H9 (cell line): ENCODE results near the gene PRPF8. TPM values are rescaled to one million over a fixed set of nuclear protein-coding genes. Genes with fewer than 3 reads are reported as not detected.

ENCODE experiments used
- DNase-seq: peaks from one replicate; pipeline ENCODE4 v3.0.0-alpha.2; 2017
- H2AFZ ChIP-seq: one replicate; pipeline ENCODE4 v1.6.1; 2013; ENCODE audit warnings: mild to moderate bottlenecking, low read length, control low read depth, moderate library complexity
- H2AK5ac ChIP-seq: 2 replicates; pipeline ENCODE4 v1.6.1; 2013; ENCODE audit warnings: low read length, control low read depth, mixed read lengths; ENCODE audit not compliant: insufficient read length
- H2BK120ac ChIP-seq: one replicate; pipeline ENCODE4 v1.6.1; 2013; ENCODE audit warnings: low read depth, mild to moderate bottlenecking, low read length, control low read depth, inconsistent platforms; ENCODE audit not compliant: poor library complexity, severe bottlenecking
- H2BK12ac ChIP-seq: 2 replicates; pipeline ENCODE4 v1.6.1; 2013; ENCODE audit warnings: low read length, control low read depth, mixed read lengths, low read depth; ENCODE audit not compliant: insufficient read length
- H2BK15ac ChIP-seq: 2 replicates; pipeline ENCODE4 v1.6.1; 2013; ENCODE audit warnings: low read depth, low read length, control low read depth
- H2BK20ac ChIP-seq: one replicate; pipeline ENCODE4 v1.6.1; 2013; ENCODE audit warnings: low read depth, mild to moderate bottlenecking, low read length, control low read depth, inconsistent platforms; ENCODE audit not compliant: poor library complexity, severe bottlenecking
- H2BK5ac ChIP-seq: 2 replicates; pipeline ENCODE4 v1.6.1; 2013; ENCODE audit warnings: low read length, control low read depth, mixed read lengths; ENCODE audit not compliant: insufficient read length
- H3K14ac ChIP-seq: 2 replicates; pipeline ENCODE4 v1.6.1; 2013; ENCODE audit warnings: low read length, control low read depth; ENCODE audit not compliant: insufficient read depth
- H3K18ac ChIP-seq: 2 replicates; pipeline ENCODE4 v1.6.1; 2013; ENCODE audit warnings: low read depth, mild to moderate bottlenecking, mixed read lengths, low read length, control low read depth; ENCODE audit not compliant: insufficient read length
- H3K23ac ChIP-seq: 2 replicates; pipeline ENCODE4 v1.6.1; 2013; ENCODE audit warnings: low read length, control low read depth, mixed read lengths, low read depth; ENCODE audit not compliant: insufficient read length
- H3K23me2 ChIP-seq: 2 replicates; pipeline ENCODE4 v1.6.1; 2013; ENCODE audit warnings: low read depth, mild to moderate bottlenecking, mixed read lengths, low read length, control low read depth; ENCODE audit not compliant: insufficient read length, poor library complexity, severe bottlenecking
- H3K27ac ChIP-seq: 2 replicates; pipeline ENCODE4 v1.5.1; 2013; ENCODE audit warnings: low read length, control low read depth, mixed read lengths, low read depth; ENCODE audit not compliant: insufficient read length
- H3K27me3 ChIP-seq: 2 replicates; pipeline ENCODE4 v1.6.1; 2013; ENCODE audit warnings: low read length, control low read depth, inconsistent platforms; ENCODE audit not compliant: insufficient read depth
- H3K4ac ChIP-seq: 2 replicates; pipeline ENCODE4 v1.6.1; 2013; ENCODE audit warnings: low read depth, mild to moderate bottlenecking, control low read depth, inconsistent platforms, low read length, moderate library complexity
- H3K4me1 ChIP-seq: 2 replicates; pipeline ENCODE4 v1.6.1; 2013; ENCODE audit warnings: low read length, control low read depth, inconsistent platforms; ENCODE audit not compliant: insufficient read depth
- H3K4me2 ChIP-seq: 2 replicates; pipeline ENCODE4 v1.6.1; 2013; ENCODE audit warnings: low read length, control low read depth, mixed read lengths; ENCODE audit not compliant: insufficient read length, insufficient read depth
- H3K56ac ChIP-seq: 2 replicates; pipeline ENCODE4 v1.6.1; 2013; ENCODE audit warnings: low read depth, mild to moderate bottlenecking, mixed read lengths, low read length, control low read depth; ENCODE audit not compliant: insufficient read length
- H3K79me1 ChIP-seq: 2 replicates; pipeline ENCODE4 v1.6.1; 2013; ENCODE audit warnings: low read depth, mild to moderate bottlenecking, moderate library complexity, low read length, control low read depth, inconsistent platforms; ENCODE audit not compliant: insufficient read depth, poor library complexity, severe bottlenecking
- H3K79me2 ChIP-seq: 2 replicates; pipeline ENCODE4 v1.6.1; 2013; ENCODE audit warnings: low read length, control low read depth, inconsistent platforms; ENCODE audit not compliant: insufficient read depth
- H3K9ac ChIP-seq: 2 replicates; pipeline ENCODE4 v1.6.1; 2013; ENCODE audit warnings: low read length, control low read depth, mixed read lengths; ENCODE audit not compliant: insufficient read length; ENCODE audit errors: extremely low read depth
- H3K9me3 ChIP-seq: one replicate; pipeline ENCODE4 v1.6.1; 2013; ENCODE audit warnings: low read depth, low read length, inconsistent platforms; ENCODE audit not compliant: control insufficient read depth
- H3T11ph ChIP-seq: one replicate; pipeline ENCODE4 v1.6.1; 2013; ENCODE audit warnings: mild to moderate bottlenecking, low read length, control low read depth, inconsistent platforms
- H4K20me1 ChIP-seq: one replicate; pipeline ENCODE4 v1.6.1; 2013; ENCODE audit not compliant: control insufficient read depth, insufficient read length, insufficient read depth
- H4K5ac ChIP-seq: 2 replicates; pipeline ENCODE4 v1.6.1; 2013; ENCODE audit warnings: low read depth, mild to moderate bottlenecking, mixed read lengths, low read length, control low read depth; ENCODE audit not compliant: insufficient read length
- H4K8ac ChIP-seq: replicated peaks from 2 replicates; pipeline ENCODE4 v1.6.1; 2013; ENCODE audit warnings: low read length, control low read depth, mixed read lengths, low read depth; ENCODE audit not compliant: insufficient read length
- H4K91ac ChIP-seq: 2 replicates; pipeline ENCODE4 v1.6.1; 2013; ENCODE audit warnings: low read depth, mild to moderate bottlenecking, moderate library complexity, mixed read lengths, low read length, control low read depth; ENCODE audit not compliant: insufficient read length
- H3K27ac Mint-ChIP-seq, 3 experiments: 2 replicates in 2 of 3; 3 replicates in 1 of 3; pipeline ENCODE4 v1.8.0; 2020 to 2021; ENCODE audit warnings: mixed read lengths in 3 of 3, mild to moderate bottlenecking in 1 of 3, moderate library complexity in 1 of 3
- H3K27me3 Mint-ChIP-seq: 2 replicates; pipeline ENCODE4 v1.8.0; 2021; ENCODE audit warnings: low read depth, mild to moderate bottlenecking, moderate library complexity, mixed read lengths
- H3K36me3 Mint-ChIP-seq, 3 experiments: 2 replicates in 2 of 3; 3 replicates in 1 of 3; pipeline ENCODE4 v1.8.0; 2020 to 2021; ENCODE audit warnings: low read depth in 3 of 3, mixed read lengths in 3 of 3; ENCODE audit not compliant: insufficient read depth in 1 of 3
- H3K4me1 Mint-ChIP-seq, 2 experiments: 2 replicates each; pipeline ENCODE4 v1.8.0; 2020; ENCODE audit warnings: mixed read lengths in 2 of 2
- H3K4me3 Mint-ChIP-seq, 2 experiments: 2 replicates in 1 of 2; 3 replicates in 1 of 2; pipeline ENCODE4 v1.8.0; 2020 to 2021; ENCODE audit warnings: mild to moderate bottlenecking in 2 of 2, mixed read lengths in 2 of 2, moderate library complexity in 1 of 2
- H3K9me3 Mint-ChIP-seq, 2 experiments: 2 replicates in 1 of 2; 3 replicates in 1 of 2; pipeline ENCODE4 v1.8.0; 2020; ENCODE audit warnings: mild to moderate bottlenecking in 2 of 2, mixed read lengths in 2 of 2, moderate library complexity in 1 of 2
- WGBS: extraction: QIAGEN DNeasy Blood & Tissue Kit; methylation state at CpG from one replicate; pipeline ENCODE4 v1.1.7; 2013; ENCODE audit warnings: missing lambda C conversion rate, low lambda C conversion rate, mixed read lengths; ENCODE audit not compliant: insufficient read length; ENCODE audit errors: extremely low coverage; 5-methylcytosine and 5-hydroxymethylcytosine counted together
- total RNA-seq: library from RNA; stranded (reverse); gene quantifications from 2 replicates; pipeline ENCODE4 v1.2.1, GENCODE V29; 2021
- TF ChIP-seq, protein P1 (sequence below): fragments of 200-600 bp; sonication (generic); conservative IDR thresholded peaks from 3 replicates; pipeline ENCODE4 v1.8.0; 2021; ENCODE audit warnings: antibody characterized with exemption, mild to moderate bottlenecking

Gene PRPF8
- total RNA-seq, 1 experiment from 2014 or later: 408 TPM

DNA sequence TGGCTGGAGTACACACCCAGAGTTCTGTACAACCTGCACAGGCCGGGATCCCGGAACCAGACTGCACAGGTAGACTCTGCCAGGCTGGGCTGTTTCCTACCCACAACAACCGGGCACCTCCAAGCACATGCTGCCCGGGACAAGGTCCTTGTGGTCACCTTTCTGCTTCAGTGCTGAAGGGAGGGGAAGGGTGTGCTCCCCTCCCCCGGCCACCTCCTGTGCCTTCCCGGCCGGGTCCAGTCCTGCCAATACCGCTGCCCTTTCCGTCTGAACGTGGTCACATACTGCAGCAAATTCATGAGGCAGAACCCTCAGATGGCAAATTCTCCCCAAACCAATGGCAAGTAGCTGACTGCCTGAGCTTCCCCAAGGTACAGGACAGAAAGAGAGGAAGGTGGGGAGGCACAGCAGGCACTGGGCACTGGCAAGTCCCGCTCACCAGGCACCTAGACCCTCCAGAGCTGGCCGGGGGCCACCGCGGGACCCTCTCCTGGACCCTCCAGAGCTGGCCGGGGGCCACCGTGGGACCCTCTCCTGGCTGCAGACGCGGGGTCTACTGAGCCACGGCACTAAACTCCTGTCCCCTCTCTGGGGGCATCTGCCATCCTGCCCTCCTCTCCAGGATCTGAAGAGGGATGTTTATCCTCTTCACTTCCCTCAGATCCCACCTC is 78.9 kb downstream of the PRPF8 start:
- no peak overlapping the region for H2AFZ ChIP-seq
- H3K4me1 ChIP-seq: peaks cover 5% of the 10 kb centered on the region; the same call in 1 of the 2 replicates
- no peak overlapping the region for H3K9ac ChIP-seq
- Mint-ChIP-seq H3K4me1 (peaks cover 5 to 12% of the 10 kb centered on the region in 2 experiments), H3K27ac (no peak overlapping the region), H3K4me3 (no peak overlapping the region), H3K27me3 (no peaks in the 10 kb centered on the region), H3K9me3 (peaks cover 8 to 9% of the 10 kb centered on the region in 2 experiments), H3K36me3 (peaks cover 10 to 12% (median 11%) of the 10 kb centered on the region in 3 experiments)
- TF ChIP-seq, protein P1, sequence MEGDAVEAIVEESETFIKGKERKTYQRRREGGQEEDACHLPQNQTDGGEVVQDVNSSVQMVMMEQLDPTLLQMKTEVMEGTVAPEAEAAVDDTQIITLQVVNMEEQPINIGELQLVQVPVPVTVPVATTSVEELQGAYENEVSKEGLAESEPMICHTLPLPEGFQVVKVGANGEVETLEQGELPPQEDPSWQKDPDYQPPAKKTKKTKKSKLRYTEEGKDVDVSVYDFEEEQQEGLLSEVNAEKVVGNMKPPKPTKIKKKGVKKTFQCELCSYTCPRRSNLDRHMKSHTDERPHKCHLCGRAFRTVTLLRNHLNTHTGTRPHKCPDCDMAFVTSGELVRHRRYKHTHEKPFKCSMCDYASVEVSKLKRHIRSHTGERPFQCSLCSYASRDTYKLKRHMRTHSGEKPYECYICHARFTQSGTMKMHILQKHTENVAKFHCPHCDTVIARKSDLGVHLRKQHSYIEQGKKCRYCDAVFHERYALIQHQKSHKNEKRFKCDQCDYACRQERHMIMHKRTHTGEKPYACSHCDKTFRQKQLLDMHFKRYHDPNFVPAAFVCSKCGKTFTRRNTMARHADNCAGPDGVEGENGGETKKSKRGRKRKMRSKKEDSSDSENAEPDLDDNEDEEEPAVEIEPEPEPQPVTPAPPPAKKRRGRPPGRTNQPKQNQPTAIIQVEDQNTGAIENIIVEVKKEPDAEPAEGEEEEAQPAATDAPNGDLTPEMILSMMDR: no peak
- H4K91ac ChIP-seq: no peak overlapping the region
- H3K27ac ChIP-seq: no peak overlapping the region
- no peak overlapping the region for H3K23ac ChIP-seq
- DNase-seq: no peak
- no peak overlapping the region for H3T11ph ChIP-seq
- no peak overlapping the region for H3K4ac ChIP-seq
- H2BK20ac ChIP-seq: no peak overlapping the region
- H2AK5ac ChIP-seq: no peak overlapping the region
- H2BK120ac ChIP-seq: no peak overlapping the region
- no peak overlapping the region for H3K18ac ChIP-seq
- no peak overlapping the region for H3K4me2 ChIP-seq
- no peaks in the 10 kb centered on the region for H3K23me2 ChIP-seq
- no peak overlapping the region for H4K8ac ChIP-seq
- H3K56ac ChIP-seq: no peak overlapping the region
- no peak overlapping the region for H2BK15ac ChIP-seq
- no peak overlapping the region for H2BK12ac ChIP-seq
- H4K5ac ChIP-seq: no peak overlapping the region
- H3K14ac ChIP-seq: no peak overlapping the region; the same call in 1 of the 2 replicates
- H2BK5ac ChIP-seq: no peak overlapping the region
- no peaks in the 10 kb centered on the region for H3K79me1 ChIP-seq
- no peaks in the 10 kb centered on the region for H3K9me3 ChIP-seq
- WGBS: no CpG with 5 or more reads among the region's 19 CpGs
- H3K27me3 ChIP-seq: no peaks in the 10 kb centered on the region
- no peaks in the 10 kb centered on the region for H4K20me1 ChIP-seq
- H3K79me2 ChIP-seq: no peaks in the 10 kb centered on the region
